Activated CD4-positive, alpha-beta T cell treated with anti-CD3 and anti-CD28 coated beads, Interleukin-2, amount 50 U/mL, for 24 hours (primary cell): ENCODE results near the gene SMIM13.

Experiments used
- DNase-seq, 2 donors: peaks; one replicate each; pipeline ENCODE4 v3.0.0-alpha.2; 2020; ENCODE audit warnings: low read depth in 1 of 2, low spot score in 1 of 2

SMIM13 gene

GRCh38 chr6:11121851-11122250 is 28.2 kb downstream of the SMIM13 start:
- DNase-seq: no peak

DNA sequence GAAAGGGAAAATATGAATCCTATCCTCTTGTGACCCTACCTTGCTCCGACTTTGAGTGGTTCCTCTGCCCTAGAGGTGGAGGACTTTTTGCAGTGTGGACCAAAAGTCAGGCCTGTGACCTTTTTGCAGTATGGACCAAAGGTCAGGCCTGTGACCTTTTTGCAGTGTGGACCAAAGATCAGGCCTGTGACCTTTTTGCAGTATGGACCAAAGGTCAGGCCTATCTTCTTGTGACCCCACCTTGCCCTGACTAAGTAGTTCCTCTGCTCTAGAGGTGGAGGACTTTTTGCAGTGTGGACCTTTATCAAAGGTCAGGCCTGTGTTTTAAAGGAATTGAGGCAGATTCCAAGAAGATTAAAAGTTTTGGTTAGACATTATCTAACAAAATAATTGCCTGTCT is 28.7 kb downstream of the SMIM13 start:
- no peak for DNase-seq

DNA sequence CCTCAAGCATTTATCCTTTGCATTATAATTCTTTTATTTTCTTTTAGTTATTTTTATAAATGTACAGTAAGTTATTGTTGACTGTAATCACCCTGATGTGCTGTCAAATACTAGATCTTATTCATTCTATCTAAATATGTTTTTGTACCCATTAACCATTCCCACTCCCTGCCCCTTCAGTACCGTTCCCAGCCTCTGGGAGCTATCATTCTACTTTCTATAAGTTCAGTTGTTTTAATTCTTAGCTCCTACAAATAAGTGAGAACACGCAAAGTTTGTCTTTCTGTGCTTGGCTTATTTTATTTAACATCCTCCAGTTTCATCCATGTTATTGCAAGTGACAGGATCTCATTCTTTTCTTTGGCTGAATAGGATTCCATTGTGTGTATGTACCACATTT is 30.3 kb downstream of the SMIM13 start:
- DNase-seq: no peak

GRCh38 chr6:11126876-11127275 is 33.2 kb downstream of the SMIM13 start:
- DNase-seq: no peak

DNA sequence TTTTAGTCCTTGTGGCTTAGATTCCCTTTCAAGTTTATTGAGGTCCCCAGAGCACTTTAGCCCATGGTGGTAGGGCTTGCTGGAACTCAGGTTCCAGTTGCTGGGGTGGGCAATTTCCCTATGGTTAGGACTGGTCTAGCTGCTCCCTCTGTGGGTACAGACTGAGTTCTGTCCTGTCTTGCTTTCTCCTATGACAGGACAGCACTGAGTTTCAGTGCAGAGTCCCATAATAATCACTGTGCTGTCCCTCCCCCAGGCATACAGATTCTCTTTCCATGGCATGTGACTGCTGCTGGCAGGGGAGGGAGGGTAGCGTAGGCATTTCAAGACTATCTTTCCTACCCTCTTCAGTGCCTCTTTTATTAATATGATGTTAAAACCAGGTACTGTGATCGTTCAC is 35.0 kb downstream of the SMIM13 start:
- DNase-seq: no peak

GRCh38 chr6:11129908-11130565 is 36.4 kb downstream of the SMIM13 start:
- DNase-seq: no peak

DNA sequence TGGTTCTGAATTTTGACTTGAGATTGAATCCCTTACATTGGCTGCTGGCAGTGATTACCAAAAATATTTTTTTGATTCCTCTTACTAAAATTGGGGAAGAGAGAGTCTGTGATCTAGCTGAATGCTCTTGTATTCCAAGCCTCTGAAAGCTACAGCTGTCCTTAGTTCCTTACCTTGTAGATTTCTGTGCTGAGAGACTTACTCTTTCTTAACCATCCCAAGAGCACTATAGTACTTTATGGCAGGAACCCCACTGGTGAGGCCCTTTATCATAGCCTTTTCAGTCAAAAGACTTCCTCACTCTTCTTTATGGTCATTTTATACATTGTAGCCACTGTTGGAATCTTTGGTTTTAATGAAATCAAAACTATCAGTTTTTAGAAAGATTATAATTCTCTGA is 37.0 kb downstream of the SMIM13 start:
- no peak for DNase-seq

- DNase-seq: no peak
Observed at GRCh38 chr6:11132194-11132888, 38.7 kb downstream of the SMIM13 start.

DNA sequence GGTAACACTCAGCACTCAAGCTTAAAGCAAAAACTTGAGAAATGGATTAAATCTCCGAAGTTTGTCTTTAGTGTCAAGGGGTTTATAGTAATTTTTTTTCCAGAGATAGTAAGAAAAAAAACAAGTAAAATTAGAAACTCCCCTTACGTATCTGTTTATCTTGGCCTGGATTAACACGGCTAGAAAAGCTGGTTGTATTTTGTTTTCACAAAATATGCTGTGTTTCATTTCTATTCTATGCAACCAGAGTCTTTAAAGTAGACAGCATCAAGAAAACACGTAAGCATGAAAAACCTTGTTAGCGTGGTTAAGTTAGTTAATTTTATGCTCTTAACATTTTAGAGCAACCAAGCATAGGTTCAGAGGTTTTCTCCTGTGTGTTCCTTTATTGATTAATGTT is 39.6 kb downstream of the SMIM13 start:
- DNase-seq: no peak

DNA sequence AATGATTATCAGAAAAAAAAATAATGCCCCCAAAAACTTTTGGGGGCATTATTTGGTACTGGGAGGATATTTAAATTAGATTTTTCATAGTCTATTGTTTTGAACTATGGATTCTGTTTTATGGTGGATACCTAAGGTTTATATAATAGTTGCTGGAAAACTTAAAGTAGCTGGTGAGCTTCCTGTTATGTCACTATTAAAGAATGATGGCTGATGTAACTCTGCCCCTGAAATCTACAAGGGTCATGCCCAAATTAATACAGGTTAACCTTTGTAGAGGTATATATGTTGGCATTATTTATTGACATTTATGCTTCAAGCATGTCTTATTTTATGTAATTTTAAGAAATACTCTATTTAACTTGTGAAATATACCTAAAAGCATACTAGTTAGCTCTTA is 43.2 kb downstream of the SMIM13 start:
- DNase-seq: no peak

GRCh38 chr6:11139051-11139960 is 45.7 kb downstream of the SMIM13 start:
- no peak for DNase-seq

DNA sequence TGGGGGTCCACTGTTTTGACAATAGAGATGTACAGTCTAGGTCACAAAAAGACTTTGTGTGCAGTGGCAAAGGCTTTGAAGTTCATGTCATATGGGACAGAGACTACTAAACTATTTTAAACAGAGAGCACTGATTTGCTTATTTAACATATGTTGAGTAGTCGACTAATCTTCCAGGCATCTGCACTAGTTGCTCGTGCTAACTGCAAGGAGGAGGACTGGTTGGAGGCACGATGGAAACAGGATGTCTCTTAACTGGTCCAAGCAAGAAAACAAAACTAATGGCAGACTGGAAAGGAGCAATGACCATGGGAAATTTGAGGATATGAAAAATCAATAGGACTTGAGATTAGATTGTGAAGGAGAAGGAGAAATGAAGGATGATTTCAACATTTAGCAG is 46.4 kb downstream of the SMIM13 start:
- DNase-seq: no peak

DNA sequence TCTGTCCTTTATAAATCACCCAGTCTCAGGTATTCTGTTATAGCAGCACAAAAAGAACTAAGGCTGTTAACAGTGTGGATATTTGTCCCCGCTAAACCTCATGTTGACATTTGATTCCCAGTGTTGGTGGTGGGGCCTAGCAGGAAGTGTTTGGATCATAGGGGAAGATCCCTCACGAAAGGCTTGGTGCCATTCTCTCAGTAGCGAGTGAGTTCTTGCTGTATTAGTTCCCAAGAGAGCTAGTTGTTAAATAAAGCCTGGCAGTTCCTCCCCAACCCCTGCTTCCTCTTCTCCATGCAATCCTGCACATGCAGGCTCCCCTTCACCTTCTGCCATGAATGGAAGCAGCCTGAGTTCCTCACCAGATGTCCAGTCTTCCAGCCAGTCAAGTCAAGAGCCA is 47.7 kb downstream of the SMIM13 start:
- no peak for DNase-seq

- DNase-seq: no peak
Observed at GRCh38 chr6:11142296-11143027, 48.8 kb downstream of the SMIM13 start.

DNA sequence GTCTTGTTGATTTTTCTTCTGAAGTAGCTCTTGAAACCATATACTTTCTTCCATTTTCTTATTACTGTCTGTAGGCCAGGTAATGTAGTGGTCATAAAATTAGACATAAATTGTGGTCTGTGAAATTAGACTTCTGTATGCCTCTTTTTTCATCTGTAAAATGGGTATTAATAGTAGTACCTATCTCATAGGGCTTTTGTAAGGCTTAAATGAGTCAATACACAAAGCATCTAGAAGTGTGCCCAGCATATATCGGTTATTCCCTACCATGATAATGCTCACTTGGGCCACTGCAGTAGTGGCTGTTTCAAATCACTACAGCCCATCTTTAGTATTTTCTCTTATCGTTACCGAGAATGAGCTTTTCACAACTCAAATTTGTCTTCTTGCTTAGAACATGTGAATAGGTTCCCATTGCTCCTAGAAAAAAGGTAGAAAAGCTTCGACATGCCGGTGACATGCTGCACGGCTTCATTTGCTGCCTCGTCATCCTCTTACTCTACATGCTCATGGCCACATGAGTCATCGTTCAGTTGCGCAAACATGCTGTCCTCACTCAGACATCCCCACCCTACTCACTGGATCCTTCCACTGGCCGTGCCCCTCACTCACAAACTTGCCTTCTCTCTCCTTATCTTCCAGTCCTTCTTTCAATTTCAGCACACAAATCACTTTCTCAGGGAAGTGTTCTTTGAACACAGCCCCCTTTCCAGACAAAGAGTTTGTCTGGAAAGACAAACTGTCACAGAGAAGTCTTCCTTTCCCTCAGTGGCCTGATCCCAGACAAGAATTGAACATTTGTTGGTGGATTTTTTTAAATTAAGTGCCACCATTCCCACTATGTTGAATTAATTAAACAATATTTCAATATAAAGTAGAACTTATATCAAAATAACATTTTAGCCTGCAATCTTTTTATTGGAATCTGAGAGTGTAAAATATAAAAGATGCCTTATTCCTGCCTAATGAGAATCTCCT is 50.0 kb downstream of the SMIM13 start:
- no peak for DNase-seq

DNA sequence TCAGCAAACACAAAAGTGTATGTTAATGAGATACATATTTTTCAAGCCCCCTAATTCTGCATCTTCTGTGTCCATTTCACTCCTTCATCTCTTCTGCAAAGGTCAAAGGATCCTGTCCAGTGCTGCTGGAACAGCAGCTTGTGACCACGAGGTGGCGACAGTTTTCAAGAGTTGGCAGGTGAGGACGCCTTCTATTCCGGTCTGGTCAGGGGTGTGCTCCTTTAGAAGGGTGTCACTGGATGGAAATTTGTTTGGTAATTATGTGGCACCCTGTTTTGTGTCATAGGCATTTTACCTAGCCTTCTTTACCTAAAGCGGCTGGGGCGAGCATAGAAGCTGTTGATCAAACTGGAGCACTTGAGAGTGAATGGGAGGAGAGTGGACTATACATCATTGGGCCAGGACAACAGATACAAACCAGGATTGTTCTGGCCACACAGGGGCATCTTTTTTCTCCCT is 50.8 kb downstream of the SMIM13 start:
- DNase-seq: peak; percentile 48 to 71

GRCh38 chr6:11146117-11146826 is 52.6 kb downstream of the SMIM13 start:
- no peak for DNase-seq

DNA sequence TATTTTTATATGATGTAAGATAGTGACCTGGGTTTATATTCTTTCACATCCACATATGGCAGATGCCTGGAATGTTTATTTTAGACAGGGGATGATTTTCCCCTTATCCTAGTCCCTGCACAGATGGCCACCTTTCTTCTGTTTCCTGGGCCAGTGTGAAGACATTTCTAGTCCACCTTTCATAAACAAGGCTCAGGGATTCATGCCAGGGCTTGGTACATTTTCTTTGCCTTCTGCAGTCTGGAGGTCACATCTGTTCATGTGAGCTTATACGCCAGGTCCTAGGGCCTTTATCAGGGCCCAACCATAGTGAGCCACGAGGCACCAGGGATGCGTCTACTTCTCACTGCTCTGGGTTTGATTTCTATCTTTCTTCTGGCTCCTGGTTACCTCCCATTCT is 55.9 kb downstream of the SMIM13 start:
- no peak for DNase-seq

- DNase-seq: no peak
Observed at GRCh38 chr6:11151488-11151887, 57.9 kb downstream of the SMIM13 start.
